COR-L47 (cell line): Measurements from ENCODE around the gene LYSMD2.

Source experiments
- DNase-seq: peaks from one replicate; lab custom pipeline; 2025; lab: John Stamatoyannopoulos, UW

LYSMD2 gene

GRCh38 chr15:51718746-51719145, 18.7 kb downstream of the LYSMD2 start:
- DNase-seq: no peak

- no peak for DNase-seq
Measured at GRCh38 chr15:51718219-51718618, 19.2 kb downstream of the LYSMD2 start.

- no peak for DNase-seq
Measured at GRCh38 chr15:51714911-51715310, 22.5 kb downstream of the LYSMD2 start.

- DNase-seq: no peak
Measured at GRCh38 chr15:51714162-51714561, 23.3 kb downstream of the LYSMD2 start.

- DNase-seq: no peak
Measured at GRCh38 chr15:51709031-51709430, 28.4 kb downstream of the LYSMD2 start.

- no peak for DNase-seq
Measured at GRCh38 chr15:51708013-51708412, 29.4 kb downstream of the LYSMD2 start.

- DNase-seq: no peak
Measured at GRCh38 chr15:51706926-51707608, 30.4 kb downstream of the LYSMD2 start.

GRCh38 chr15:51706291-51706690, 31.2 kb downstream of the LYSMD2 start:
- no peak for DNase-seq

- DNase-seq: no peak
Measured at GRCh38 chr15:51702710-51703109, 34.7 kb downstream of the LYSMD2 start.

GRCh38 chr15:51699373-51699772, 38.1 kb downstream of the LYSMD2 start:
- no peak for DNase-seq

GRCh38 chr15:51697163-51697562, 40.3 kb downstream of the LYSMD2 start:
- DNase-seq: no peak

GRCh38 chr15:51696566-51696965, 40.9 kb downstream of the LYSMD2 start:
- DNase-seq: no peak

GRCh38 chr15:51692154-51692553, 45.3 kb downstream of the LYSMD2 start:
- no peak for DNase-seq

GRCh38 chr15:51688863-51689262, 48.6 kb downstream of the LYSMD2 start:
- DNase-seq: no peak

GRCh38 chr15:51687565-51687964, 49.9 kb downstream of the LYSMD2 start:
- DNase-seq: no peak

GRCh38 chr15:51681303-51681963, 56.0 kb downstream of the LYSMD2 start, which contains the start of gene SCG3:
TSS of gene SCG3 (plus strand) at chr15:51681503. CDS start at chr15:51681756, 253 bp downstream.
- peak; percentile 87 for DNase-seq

GRCh38 chr15:51680321-51680720, 57.1 kb downstream of the LYSMD2 start:
- DNase-seq: no peak

- DNase-seq: no peak
Measured at GRCh38 chr15:51678096-51678495, 59.4 kb downstream of the LYSMD2 start.

- DNase-seq: no peak
Measured at GRCh38 chr15:51677452-51677851, 60.0 kb downstream of the LYSMD2 start.

GRCh38 chr15:51677021-51677420, 60.4 kb downstream of the LYSMD2 start:
- no peak for DNase-seq

GRCh38 chr15:51675234-51675633, 62.2 kb downstream of the LYSMD2 start:
- no peak for DNase-seq
